Measurements from ENCODE around the gene LENG8. TPM values are rescaled to one million over a fixed set of nuclear protein-coding genes. Genes with fewer than 3 reads are reported as not detected.

LENG8 gene
- total RNA-seq, 2 donors from 2014 or later, result 153 to 200 TPM

Other genes starting within 250 kb of the LENG8 start
- 1,000 to 10,000 TPM; 1,453 to 1,547 TPM for gene RPS9, start 248.3 kb upstream of the LENG8 start, total RNA-seq
- 1 to 10 TPM in 1 of 2 donors, under 1 TPM in 1; 0.85 to 1.8 TPM for gene LILRB3, start 226.2 kb upstream of the LENG8 start, total RNA-seq
- gene LILRA6, start 206.4 kb upstream of the LENG8 start, total RNA-seq, result under 1 TPM; 0.19 to 0.39 TPM
- gene LILRB5, start 191.9 kb upstream of the LENG8 start, total RNA-seq, result not detected
- gene LILRB2, start 168.1 kb upstream of the LENG8 start, total RNA-seq, result not detected
- not detected for gene LILRA5, start 136.0 kb upstream of the LENG8 start, total RNA-seq
- not detected for gene LILRA4, start 110.0 kb upstream of the LENG8 start, total RNA-seq
- 10 to 100 TPM in 1 of 2 donors, 1 to 10 TPM in 1; 2.2 to 15.6 TPM for gene LAIR1, start 84.3 kb upstream of the LENG8 start, total RNA-seq
- gene TTYH1, start 33.7 kb upstream of the LENG8 start, total RNA-seq, result under 1 TPM in 1 of 2 donors, not detected in 1; 0.40 TPM
- 1 to 10 TPM; 3.1 to 4.4 TPM for gene LENG9, start 14.6 kb downstream of the LENG8 start, total RNA-seq
- gene CDC42EP5, start 24.1 kb downstream of the LENG8 start, total RNA-seq, result not detected
- gene LAIR2, start 53.6 kb downstream of the LENG8 start, total RNA-seq, result under 1 TPM in 1 of 2 donors, not detected in 1; 0.66 TPM
- gene LILRA2, start 124.6 kb downstream of the LENG8 start, total RNA-seq, result not detected
- gene LILRA1, start 144.4 kb downstream of the LENG8 start, total RNA-seq, result not detected
- gene LILRB1, start 181.3 kb downstream of the LENG8 start, total RNA-seq, result under 1 TPM in 1 of 2 donors, not detected in 1; 0.37 TPM
- gene LILRB4, start 213.8 kb downstream of the LENG8 start, total RNA-seq, result not detected

All from activated T-helper 17 cell treated with anti-CD3 and anti-CD28 coated beads, Interleukin-2, amount 50 U/mL, for 72 hours (primary cell).